Stimulated activated CD4-positive, alpha-beta T cell treated with anti-CD3 and anti-CD28 coated beads, Interleukin-2, amount 100 ng/mL, for 48 hours (primary cell): ENCODE data around the gene ATAD5.
"Not testable (repeated sequence)": the region's sequence is repeated elsewhere in the genome, so short reads cannot be mapped to it uniquely, and the experiment has no call there.

Experiments
- DNase-seq, 2 donors: peaks; one replicate each; pipeline ENCODE4 v3.0.0-alpha.2; 2020

ATAD5 gene

DNA sequence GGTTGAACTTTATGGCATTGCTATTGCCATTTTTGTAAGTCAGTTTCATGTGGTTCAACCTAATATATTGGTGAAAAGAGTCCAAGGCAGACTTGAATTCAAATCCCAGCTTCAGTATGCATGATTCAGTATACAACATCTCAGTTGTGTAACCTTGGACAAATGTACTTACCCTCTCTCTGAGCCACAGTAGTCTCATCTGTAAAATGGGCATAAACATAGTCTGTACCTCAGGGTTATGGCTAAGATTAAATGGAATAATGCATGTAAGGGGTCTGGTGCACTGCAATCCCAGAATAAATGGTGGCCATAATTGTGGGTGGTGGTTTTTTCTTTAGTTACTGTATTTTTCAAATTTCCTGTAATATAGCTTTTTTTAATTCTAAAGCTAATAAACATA is 85.3 kb downstream of the ATAD5 start:
- DNase-seq, result no peak

DNA sequence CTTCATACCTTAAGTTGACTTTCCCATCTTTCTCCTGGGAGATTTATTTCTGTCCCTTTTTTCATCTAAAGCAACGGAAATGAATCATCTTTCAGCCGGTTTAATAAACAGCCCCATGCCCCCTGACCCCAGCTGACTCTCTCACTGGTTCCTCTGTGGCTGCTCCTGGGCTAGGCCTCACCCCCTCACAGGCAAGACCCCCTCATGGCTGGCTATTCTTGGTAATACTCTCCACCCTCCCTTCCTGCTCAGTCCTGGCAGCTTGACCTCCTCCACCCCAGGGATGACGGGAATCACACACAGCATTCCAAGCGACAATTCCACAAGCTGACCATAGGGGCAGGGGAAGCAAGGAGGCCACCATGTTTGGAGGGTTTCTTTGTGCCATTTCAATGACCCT is 88.5 kb downstream of the ATAD5 start:
- DNase-seq, result no peak

DNA sequence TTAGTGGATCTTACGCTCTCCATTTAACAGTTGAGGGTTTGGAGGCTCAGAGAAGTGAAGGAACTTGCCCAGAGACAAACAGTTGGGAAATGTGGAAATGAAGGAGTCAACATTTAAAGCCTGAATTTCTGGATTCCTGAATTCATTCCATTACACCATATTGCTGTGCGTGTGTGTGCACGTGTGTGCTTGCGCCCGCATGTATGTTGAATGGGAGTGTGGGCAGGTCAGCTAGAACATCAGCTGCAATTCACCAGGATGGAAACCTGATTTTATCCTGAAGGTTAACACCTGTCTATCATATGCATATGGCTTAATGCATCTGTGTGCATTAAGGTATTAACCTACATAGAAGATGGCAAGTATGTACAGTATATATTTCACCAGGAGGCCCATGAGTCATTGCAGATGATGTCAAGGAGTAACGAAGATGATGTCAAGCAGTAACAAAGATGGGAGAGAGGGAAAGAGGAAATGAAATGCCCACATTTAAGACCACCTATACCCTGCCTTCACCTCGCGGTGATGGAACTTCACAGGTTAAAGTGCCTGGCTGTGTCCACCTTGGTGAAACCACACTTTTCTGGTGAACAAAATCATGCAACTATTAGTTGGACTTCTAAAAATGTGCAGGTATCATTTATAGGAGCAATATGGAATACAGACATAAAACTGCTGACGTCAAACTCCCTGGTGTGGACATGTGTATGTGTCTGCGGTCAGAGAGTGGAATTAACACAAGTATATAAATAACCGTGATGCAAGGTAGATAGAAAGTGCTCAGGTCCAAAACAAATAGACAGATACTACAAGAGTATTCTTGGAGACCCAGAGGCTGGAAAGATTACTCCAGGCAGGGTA is 89.1 kb downstream of the ATAD5 start:
- no peak for DNase-seq

DNA sequence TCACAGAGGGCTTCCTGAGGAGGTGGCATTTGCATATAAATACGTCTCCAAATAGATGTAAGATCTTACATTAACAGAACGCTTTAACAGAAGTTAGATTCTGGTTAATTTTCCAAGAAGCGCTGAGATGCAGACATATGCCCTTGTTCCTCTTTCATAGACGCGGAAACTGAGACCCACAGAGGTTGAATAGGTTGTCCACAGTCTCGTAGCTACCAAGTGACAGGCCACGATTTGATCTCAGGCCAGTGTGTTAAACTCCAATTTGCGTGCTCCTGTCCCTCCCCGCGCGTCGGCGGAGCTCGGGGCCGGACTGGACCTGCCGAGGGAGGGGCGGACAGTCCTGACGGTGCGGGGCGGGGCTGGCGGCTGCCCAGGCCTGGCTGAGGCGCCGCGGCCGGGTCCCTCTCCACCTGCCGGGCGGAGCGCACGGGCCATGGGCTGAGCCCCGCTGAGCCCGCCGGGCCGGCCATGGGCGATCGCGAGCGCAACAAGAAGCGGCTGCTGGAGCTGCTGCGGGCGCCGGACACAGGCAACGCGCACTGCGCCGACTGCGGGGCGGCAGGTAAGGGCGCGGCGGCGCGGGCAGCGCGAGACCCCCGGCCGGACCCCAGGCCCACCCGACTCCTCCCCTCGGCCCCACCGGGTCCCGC is 89.9 kb downstream of the ATAD5 start, which contains the start of gene ADAP2:
ADAP2 (plus strand) TSS at position 402 of the 653 bp plus-strand sequence; CDS start at position 472, 70 bp downstream.
- DNase-seq, result no peak

DNA sequence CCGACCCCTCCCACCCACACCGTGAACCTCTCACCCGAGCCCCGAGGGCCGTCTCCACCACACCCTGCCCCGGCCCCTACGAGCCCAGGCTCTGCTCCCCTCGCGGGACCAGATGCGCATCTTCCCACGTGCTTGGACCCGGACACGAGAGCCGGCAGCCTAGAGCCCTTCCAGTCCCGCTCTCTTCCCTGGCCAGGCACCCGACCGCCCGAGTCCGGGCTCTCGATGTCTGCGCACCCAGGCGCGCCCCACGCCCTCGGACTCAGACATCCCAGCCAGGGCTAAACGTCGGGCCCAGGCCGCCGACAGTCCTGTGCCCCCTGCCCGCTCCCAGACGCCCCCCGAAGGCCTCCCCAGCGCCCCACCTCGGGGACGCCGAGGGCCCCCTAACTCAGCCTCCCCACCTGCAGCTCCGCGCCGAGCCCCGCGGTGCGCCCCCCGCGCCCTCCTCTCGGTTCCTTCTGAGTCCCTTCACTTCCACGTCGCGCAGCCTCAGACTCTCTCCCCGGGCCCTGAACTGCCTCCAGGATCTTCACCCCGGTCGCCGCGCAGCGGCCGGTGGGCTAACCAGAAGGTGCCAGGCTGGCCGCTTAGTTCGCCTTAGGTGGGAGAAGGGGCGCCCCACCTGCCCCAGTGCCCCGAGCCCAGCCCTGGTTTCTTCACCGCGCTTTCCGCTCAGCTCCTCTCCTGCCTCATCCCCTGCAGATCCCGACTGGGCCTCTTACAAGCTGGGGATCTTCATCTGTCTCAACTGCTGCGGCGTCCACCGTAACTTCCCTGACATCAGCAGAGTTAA is 90.7 kb downstream of the ATAD5 start:
- DNase-seq, result no peak

DNA sequence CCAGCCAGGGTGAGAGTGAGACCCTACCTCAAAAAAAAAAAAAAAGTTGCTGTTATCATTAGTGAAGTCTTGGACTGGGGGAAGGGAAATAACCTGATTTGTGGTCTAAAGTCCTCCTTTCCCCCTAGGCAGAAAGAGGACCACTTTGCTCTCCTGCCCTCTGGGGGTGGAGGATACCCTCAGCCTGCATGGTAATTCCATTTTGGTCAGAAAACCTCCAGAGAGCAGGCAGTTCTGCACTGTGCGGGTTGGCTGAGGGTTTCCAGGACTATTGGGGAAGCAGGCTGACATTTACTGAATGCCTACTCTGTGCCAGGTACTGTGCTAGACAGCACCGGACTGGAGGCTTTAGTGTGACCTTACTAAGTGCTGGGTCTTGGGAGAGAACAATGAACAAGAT is 92.6 kb downstream of the ATAD5 start:
- DNase-seq, result no peak

DNA sequence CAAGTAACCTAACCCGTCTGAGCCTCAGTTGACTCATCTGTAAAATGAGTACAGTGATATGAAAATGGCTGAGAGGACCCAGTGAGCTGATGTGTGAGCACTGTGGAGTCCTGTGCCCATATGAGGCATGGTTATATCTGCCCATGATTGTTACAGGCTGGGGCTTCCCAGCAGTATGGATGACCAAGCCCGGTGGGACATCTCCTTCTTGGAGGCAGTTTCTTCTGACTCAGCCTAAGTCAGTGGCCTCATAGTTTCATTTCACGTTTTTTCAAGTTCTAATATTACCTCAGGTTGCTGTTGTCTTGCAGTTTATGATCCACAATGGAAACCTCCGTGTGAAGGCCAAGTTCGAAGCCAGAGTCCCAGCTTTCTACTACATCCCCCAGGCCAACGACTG is 94.8 kb downstream of the ATAD5 start:
- no peak for DNase-seq

DNA sequence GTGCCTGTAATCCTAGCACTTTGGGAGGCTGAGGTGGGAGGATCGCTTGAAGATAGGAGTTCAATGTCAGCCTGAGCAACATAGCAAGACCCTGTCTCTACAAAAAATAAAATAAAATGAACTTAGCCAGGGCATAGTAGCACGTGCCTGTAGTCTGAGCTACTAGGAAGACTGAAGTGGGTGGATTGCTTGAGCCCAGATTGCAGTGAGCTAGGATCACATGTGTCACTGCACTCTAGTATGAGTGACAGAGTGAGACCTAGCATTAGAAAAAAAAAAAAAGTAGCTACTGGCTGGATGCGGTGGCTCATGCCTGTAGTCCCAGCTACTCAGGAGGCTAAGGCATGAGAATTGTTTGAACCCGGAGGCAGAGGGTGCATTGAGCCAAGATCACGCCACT is 96.0 kb downstream of the ATAD5 start:
- DNase-seq, result no peak

DNA sequence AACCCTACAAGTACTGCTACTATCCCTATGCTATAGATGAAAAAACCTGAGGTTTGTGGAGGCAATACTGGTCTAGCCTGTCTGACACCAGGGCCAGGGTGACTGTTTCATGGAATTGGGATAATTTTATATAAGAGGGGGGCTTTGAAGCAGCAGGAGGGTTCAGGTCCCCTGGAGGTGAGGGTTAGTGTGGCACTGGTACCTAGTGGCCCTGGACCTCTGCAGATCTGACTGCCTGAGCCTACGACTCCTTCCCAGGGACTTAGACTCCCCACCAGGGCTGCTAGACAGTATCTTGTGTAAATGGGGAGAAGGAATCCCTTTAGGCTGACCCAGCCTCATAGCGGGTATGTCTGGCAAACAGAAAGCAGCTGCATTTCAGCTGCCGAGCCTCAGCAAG is 96.8 kb downstream of the ATAD5 start:
- no peak for DNase-seq

DNA sequence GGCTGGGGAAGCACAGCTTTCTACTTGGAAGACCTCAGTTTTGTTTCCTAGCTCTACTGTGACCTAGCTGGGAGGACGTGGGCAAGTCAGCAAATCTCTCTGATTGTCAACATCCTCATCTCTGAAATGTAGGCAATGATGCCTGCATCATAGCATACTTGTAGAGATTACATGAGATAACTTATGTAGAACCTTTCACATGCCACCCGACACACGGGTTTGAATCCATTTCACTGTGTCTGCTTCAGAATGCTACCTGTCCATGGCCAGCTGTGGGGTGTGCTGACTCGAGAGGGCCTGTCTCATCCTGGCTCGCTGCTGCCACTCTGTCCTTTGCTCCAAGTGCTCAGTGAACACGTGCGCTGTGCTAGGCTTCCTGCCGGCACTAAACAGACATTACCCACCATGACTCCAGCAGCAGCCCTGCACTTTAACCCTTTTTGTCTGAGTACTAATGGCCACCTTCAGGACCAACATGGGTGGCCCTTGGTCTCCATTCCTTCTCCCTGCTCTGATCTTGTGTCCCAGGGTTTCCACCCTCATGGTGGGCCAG is 97.4 kb downstream of the ATAD5 start:
- DNase-seq, result no peak

DNA sequence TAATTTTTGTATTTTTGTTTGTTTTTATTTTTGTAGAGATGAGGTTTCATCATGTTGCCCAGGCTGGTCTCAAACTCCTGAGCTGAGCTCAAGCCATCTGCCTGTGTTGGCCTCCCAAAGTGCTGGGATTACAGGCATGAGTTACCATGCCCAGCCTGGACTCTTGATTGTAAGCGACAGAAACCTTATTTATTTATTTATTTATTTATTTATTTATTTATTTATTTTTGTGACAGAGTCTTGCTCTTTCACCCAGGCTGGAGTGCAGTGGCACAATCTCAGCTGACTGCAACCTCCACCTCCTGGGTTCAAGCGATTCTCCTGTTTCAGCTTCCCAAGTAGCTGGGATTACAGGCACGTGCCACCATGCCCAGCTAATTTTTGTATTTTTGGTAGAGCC is 98.1 kb downstream of the ATAD5 start:
- DNase-seq, result not testable (repeated sequence)

DNA sequence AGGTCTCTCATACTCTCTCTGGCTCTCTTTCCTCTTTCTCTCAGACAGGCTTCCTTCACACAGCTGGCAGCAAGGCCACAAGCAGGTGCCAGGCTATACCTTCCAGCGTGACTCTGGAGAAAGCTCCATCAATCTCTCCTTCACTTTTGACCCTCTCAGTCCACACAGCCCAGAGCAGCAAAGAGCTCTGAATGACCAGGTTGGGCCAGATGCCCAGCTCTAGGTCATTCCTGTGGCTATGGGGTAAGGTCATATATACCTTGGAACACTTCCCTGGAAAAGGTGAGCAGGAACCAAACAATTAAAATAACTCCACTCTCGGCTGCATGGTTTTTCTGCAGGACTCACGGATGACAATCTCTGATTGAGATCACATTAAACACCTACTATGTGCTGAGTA is 98.7 kb downstream of the ATAD5 start:
- DNase-seq, result no peak

DNA sequence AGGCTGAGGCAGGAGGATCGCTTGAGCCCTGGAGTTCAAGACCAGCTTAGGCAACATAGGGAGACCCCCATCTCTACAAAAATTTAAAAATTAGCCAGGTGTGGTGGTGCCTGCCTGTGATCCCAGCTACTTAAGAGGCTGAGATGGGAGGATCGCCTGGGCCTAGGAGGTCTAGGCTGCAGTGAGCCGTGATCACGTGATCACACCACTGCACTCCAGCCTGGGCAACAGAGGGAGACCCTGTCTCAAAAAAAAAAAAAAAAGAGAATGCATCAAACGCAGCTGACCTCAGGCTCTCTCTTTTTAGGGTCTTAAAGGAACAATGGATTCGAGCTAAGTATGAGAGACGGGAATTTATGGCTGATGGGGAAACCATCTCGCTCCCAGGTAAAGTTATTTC is 99.8 kb downstream of the ATAD5 start:
- not testable (repeated sequence) for DNase-seq

DNA sequence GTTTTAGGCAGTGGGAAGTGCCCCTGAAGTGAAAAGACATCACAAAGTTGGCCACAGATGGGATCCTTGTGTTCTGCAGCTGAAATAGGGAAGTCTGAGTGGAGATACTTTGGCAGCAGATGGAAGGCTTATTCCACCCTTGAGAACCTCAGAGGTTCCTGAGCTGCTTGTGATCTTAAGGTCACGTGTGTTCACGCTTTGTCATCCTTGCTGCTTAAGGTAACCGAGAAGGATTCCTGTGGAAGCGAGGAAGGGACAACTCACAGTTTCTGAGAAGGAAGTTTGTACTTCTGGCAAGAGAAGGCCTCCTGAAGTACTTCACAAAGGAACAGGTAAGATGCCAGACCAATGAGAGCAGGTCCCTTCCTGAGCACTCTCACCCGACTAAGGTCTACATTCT is 102.2 kb downstream of the ATAD5 start:
- DNase-seq, result no peak

DNA sequence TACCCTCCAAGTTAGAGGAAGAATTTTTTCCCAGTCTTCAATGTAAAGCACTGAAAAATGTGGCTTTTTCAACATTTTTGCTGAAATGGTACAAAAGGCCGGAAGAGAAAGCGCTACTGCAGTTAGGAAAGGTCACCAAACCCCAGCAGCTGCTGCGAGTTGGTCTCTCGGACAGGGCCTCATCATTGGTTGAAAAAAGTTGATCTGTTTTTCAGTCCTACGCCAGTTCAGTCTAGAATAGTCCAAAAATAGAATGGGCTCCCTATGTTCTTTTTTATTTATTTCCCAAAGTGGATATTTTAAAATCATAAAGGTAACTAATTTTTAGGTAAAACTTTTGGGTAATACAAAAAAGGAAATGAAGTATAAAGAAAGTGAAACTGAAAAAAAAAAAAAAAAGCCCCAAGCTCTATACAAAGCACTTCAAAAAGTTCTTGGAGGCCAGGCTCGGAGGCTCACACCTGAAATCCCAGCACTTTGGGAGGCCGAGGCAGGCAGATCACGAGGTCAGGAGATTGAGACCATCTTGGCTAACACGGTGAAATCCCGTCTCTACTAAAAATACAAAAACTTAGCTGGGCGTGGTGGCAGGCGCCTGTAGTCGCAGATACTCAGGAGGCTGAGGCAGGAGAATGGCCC is 107.4 kb downstream of the ATAD5 start:
- no peak for DNase-seq

DNA sequence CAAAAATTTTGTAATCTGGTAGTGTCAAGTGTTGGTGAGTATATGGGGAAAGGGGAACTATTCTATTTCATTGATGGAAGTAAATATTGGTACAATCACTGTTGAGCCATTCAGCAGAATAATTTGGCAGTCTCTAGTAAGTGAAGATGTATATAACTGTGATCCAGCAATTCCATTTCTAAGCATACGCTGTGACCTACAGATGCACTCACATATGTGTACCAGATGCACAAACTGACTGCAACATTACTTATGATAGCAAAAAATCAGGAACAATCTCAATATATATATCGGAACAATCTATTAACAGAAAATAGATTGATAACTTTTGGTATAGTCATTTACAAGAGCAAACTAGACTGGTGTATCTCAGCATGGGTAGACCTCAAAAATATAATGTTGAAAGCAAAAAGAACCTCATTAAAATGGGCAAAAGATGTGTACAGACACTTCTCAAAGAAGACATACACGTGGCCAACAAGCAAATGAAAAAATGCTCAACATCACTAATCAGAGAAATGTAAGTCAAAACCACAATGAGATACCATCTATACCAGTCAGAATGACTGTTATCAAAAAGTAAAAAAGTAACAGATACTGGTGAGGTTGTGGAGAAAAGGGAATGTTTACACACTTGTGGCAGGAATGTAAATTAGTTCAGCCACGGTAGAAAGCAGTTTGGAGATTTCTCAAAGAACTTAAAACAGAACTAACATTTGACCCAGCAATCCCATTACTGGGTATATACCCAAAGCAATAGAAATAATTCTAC is 110.7 kb downstream of the ATAD5 start:
- DNase-seq, result no peak
